ENCODE data around the gene RTN4IP1. TPM values are rescaled to one million over a fixed set of nuclear protein-coding genes. Genes with fewer than 3 reads are reported as not detected.
"Not testable (repeated sequence)": the region's sequence is repeated elsewhere in the genome, so short reads cannot be mapped to it uniquely, and the experiment has no call there.

RTN4IP1 gene
- total RNA-seq, 1 donor from 2014 or later, result 9.9 TPM

- DNase-seq (ENCODE audit: low read depth), result peak; percentile 31
Observed at GRCh38 chr6:106628658-106629102, 618 bp downstream of the RTN4IP1 start.

GRCh38 chr6:106627760-106628159 lies 1.5 kb downstream of the RTN4IP1 start:
- DNase-seq (ENCODE audit: low read depth), result not testable (repeated sequence)

GRCh38 chr6:106626485-106626884 lies 2.8 kb downstream of the RTN4IP1 start:
- no peak for DNase-seq (ENCODE audit: low read depth)

DNA sequence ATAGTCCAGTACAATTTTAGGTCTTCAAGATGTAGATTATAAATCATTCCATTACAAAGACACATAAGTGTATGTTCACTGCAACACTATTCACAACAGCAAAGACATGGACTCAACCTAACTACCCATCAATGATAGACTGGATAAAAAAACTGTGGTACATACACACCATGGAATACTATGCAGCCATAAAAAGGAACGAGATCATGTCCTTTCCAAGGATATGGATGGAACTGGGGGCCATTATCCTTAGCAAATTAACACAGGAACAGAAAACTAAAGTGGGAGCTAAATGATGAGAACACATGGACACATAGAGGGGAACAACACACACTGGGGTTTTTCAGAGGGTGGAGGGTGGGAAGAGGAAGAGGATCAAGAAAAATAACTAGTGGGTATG lies 6.3 kb downstream of the RTN4IP1 start:
- DNase-seq (ENCODE audit: low read depth), result no peak

DNA sequence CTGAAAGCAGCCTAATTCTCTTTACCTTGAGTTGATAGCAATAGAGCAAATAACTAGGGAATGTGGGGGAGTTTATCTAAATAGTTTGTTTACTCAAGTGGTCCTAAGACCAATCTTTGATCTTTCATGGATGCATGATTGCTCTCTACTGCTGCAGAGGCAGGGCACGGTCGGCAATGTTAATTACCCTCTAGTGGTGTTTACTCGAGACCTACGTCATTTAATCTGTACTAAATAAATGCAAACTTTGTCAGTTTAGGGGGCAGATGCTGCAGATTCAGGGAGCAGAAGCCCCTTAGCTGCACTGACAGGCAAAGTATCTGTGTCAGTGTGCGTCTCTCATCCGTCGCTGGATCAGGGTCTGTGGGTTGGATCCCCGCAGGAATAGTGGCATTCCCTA lies 6.9 kb downstream of the RTN4IP1 start:
- no peak for DNase-seq (ENCODE audit: low read depth)

- no peak for DNase-seq (ENCODE audit: low read depth)
Observed at GRCh38 chr6:106620931-106621672, 8.2 kb downstream of the RTN4IP1 start.

- DNase-seq (ENCODE audit: low read depth), result no peak
Observed at GRCh38 chr6:106619223-106619622, 10.1 kb downstream of the RTN4IP1 start.

DNA sequence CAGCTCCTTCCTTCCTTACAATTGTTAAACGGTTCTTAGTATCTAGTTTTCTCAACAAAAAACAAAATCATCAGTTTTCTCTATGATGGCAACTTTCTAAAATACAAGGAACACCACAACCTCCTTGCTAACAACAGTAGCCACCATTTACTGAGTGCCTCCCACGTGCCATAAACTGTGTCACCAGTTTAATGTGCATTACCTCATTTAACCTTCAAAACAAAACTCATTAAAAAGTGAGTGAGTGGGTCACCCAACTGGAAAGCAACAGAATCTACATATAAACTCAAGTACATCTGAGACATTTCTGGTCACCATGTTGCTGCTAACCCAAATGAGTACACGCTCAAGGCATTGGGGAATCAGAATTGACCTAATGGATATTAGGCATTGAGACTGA lies 11.0 kb downstream of the RTN4IP1 start:
- peak; percentile 13 for DNase-seq (ENCODE audit: low read depth)

- DNase-seq (ENCODE audit: low read depth), result no peak
Observed at GRCh38 chr6:106617857-106618256, 11.4 kb downstream of the RTN4IP1 start.

DNA sequence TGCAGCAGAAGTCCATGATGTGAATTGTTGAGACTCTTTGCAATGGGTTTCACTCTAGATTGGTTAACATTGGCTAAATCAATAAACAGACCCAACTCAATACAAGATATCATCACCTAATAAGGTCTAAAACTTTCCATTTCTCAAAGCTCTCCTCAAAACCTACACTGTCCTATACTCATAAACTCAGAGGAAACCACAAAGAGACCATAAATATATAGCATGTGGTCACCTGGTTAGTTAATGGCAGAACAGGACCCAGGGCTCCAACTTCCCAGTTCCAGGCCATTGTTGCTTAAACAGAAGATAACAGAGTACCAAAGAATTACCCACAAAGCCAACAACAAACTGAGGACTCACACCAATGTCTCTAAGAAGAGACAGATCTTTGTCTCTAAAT lies 12.0 kb downstream of the RTN4IP1 start:
- no peak for DNase-seq (ENCODE audit: low read depth)

- no peak for DNase-seq (ENCODE audit: low read depth)
Observed at GRCh38 chr6:106614592-106615257, 14.6 kb downstream of the RTN4IP1 start.

DNA sequence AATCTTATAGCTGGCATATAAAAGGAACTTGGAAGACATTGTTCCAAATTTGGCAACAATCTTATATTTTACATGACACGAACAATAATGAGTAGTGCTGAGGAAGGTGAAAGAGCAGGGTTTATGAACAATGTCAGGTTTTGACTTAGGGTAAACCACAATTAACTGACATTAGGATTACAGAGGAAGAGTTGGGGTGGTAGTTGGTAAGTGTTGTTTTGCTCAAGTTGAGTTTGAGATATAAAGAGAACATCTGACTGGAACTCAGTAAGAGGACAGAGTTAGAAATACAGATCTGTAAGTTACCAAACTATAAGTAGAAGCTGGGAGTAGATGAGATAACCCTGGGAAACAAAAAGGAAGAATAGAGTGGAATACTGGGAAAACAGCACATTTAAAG lies 15.1 kb downstream of the RTN4IP1 start:
- DNase-seq (ENCODE audit: low read depth), result no peak

- no peak for DNase-seq (ENCODE audit: low read depth)
Observed at GRCh38 chr6:106613590-106613989, 15.7 kb downstream of the RTN4IP1 start.

- DNase-seq (ENCODE audit: low read depth), result peak; percentile 39
Observed at GRCh38 chr6:106612671-106613416, 16.5 kb downstream of the RTN4IP1 start.

DNA sequence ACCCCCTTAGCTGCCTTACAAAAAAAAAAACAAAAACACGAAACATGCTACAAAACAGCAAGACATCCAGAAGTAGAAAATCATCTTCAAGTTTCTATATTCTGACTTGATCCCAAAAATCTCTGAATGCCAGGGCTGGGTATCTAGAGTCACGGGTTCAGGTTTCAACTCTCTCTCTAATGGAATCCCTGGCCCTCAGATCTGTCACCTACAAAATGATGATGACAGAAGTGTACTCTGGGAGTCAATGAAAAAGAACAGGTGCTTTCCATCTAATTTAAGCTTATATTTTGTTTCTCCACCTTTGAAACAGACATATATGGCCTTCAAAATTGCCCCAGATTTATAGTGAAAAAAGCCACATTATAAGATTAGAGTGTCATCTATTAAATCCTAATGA lies 18.3 kb downstream of the RTN4IP1 start:
- no peak for DNase-seq (ENCODE audit: low read depth)

DNA sequence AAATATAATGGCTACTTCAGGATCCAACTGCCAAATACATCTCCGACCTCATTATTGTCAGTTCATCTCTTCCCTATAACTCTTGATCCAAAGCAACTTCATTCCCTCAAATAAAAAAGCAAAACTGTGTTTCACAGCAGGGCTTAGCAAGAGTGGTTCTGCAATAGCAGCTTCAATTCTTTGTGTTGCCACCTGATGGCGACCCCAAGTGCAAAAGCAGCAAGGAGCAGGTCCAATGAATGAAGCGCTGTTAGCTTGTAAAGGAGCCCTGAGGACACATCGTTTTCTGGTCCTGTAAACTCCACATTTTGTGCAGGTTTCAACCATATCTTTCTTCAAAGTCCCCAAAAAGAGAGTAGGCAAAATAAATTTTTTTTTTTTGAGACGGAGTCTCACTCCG lies 19.6 kb downstream of the RTN4IP1 start:
- peak; percentile 53 for DNase-seq (ENCODE audit: low read depth)

GRCh38 chr6:106608080-106608668 lies 21.1 kb downstream of the RTN4IP1 start:
- peak; percentile 86 for DNase-seq (ENCODE audit: low read depth)

- no peak for DNase-seq (ENCODE audit: low read depth)
Observed at GRCh38 chr6:106600329-106600728, 29.0 kb downstream of the RTN4IP1 start.

GRCh38 chr6:106599440-106599839 lies 29.9 kb downstream of the RTN4IP1 start:
- DNase-seq (ENCODE audit: low read depth), result no peak

DNA sequence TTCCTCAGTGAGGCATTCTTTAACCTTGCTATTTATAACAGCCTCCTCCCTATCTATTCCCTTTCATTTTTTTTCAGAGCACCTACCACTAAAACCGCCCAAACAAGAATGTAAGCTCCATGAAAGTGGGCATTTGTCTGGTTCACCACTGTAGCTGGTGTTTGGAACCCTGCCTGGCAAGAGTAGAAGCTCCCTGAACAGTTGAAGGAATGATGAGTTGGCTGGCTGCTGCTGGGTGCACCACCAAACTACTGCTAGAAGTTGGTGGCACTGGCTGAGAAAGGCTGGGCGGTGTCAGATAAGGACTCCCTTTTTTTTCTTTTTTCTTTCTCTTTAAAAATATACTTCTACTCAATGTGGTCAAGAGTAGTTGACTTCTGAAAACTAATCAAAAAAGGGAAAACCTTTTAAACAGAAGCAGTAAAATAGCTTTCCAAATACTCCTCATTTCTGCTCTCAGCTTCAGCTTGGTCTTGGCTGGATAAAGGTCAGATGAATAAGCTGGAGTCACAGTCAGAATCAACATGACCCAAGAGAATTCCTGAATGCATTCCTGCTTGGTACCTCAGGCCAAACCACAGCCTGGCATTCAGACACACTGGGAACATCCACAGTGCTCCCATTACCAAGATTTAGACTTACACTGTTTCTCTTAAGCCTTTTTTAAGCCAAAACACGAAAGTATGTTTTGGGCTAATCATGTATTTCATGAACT lies 38.0 kb downstream of the RTN4IP1 start:
- peak; percentile 97 for DNase-seq (ENCODE audit: low read depth)

GRCh38 chr6:106588937-106589336 lies 40.4 kb downstream of the RTN4IP1 start:
- DNase-seq (ENCODE audit: low read depth), result not testable (repeated sequence)
